Measurements from ENCODE around the gene FAM153A.
"Not testable (repeated sequence)": the region's sequence is repeated elsewhere in the genome, so short reads cannot be mapped to it uniquely, and the experiment has no call there.

The FAM153A gene

GRCh38 chr5:177689011-177689610, 93.6 kb downstream of the FAM153A start:
- H2AFZ ChIP-seq (ENCODE audit: low read length): peak overlapping the region; percentile 49
- not testable (repeated sequence) for H3K9ac ChIP-seq (ENCODE audit: low read depth, low read length, poor library complexity); H2BK12ac ChIP-seq (ENCODE audit: low read length); H3K4me3 ChIP-seq (ENCODE audit: low read length in 2 of 2); H3K9me3 ChIP-seq (replicated peaks in 1 of 2; ENCODE audit: control insufficient read depth in 2 of 2, insufficient read depth in 1 of 2, low read depth in 1 of 2, low read length in 2 of 2); H3K36me3 ChIP-seq (replicated peaks in 1 of 2; ENCODE audit: control insufficient read depth in 2 of 2, insufficient read depth in 2 of 2, low read length in 2 of 2); H2BK5ac ChIP-seq (ENCODE audit: low read length); H3K14ac ChIP-seq (ENCODE audit: low read length); H3K79me1 ChIP-seq (ENCODE audit: low read depth, low read length); H3K4me1 ChIP-seq (ENCODE audit: control insufficient read depth in 2 of 2, insufficient read depth in 1 of 2, low read depth in 1 of 2, low read length in 2 of 2); H3K18ac ChIP-seq (ENCODE audit: low read length); H3K4ac ChIP-seq (ENCODE audit: low read length); H4K91ac ChIP-seq (ENCODE audit: low read depth, low read length, poor library complexity); H2AK5ac ChIP-seq (ENCODE audit: low read depth, low read length); H2BK120ac ChIP-seq (ENCODE audit: low read depth, low read length); H3K23ac ChIP-seq (ENCODE audit: low read depth, low read length, poor library complexity); H2BK15ac ChIP-seq (ENCODE audit: low read length); H3K4me2 ChIP-seq (ENCODE audit: insufficient read depth, low read length, poor library complexity, severe bottlenecking); H3K27me3 ChIP-seq (ENCODE audit: control insufficient read depth in 3 of 3, insufficient read depth in 3 of 3, low read depth in 1 of 3, low read length in 3 of 3); H4K8ac ChIP-seq (ENCODE audit: low read depth, low read length); H3K27ac ChIP-seq (replicated peaks; ENCODE audit: low read length); DNase-seq (ENCODE audit: low spot score)
- WGBS, 2 donors (ENCODE audit: extremely low coverage in 2 of 2, insufficient read length in 2 of 2, insufficient replicate concordance in 1 of 2): no CpG with 5 or more reads among the region's 12 CpGs

- not testable (repeated sequence) for H3K4me1 ChIP-seq (ENCODE audit: control insufficient read depth in 2 of 2, insufficient read depth in 1 of 2, low read depth in 1 of 2, low read length in 2 of 2); H4K91ac ChIP-seq (ENCODE audit: low read depth, low read length, poor library complexity); DNase-seq (ENCODE audit: low spot score); H3K18ac ChIP-seq (ENCODE audit: low read length); H2BK120ac ChIP-seq (ENCODE audit: low read depth, low read length); H3K14ac ChIP-seq (ENCODE audit: low read length); H3K36me3 ChIP-seq (replicated peaks in 1 of 2; ENCODE audit: control insufficient read depth in 2 of 2, insufficient read depth in 2 of 2, low read length in 2 of 2); H3K9ac ChIP-seq (ENCODE audit: low read depth, low read length, poor library complexity); H4K8ac ChIP-seq (ENCODE audit: low read depth, low read length); H3K27ac ChIP-seq (replicated peaks; ENCODE audit: low read length); H2AK5ac ChIP-seq (ENCODE audit: low read depth, low read length); H3K4me2 ChIP-seq (ENCODE audit: insufficient read depth, low read length, poor library complexity, severe bottlenecking); H2BK15ac ChIP-seq (ENCODE audit: low read length); H3K4me3 ChIP-seq (ENCODE audit: low read length in 2 of 2); H2BK5ac ChIP-seq (ENCODE audit: low read length); H3K79me1 ChIP-seq (ENCODE audit: low read depth, low read length); H3K27me3 ChIP-seq (ENCODE audit: control insufficient read depth in 3 of 3, insufficient read depth in 3 of 3, low read depth in 1 of 3, low read length in 3 of 3); H3K9me3 ChIP-seq (replicated peaks in 1 of 2; ENCODE audit: control insufficient read depth in 2 of 2, insufficient read depth in 1 of 2, low read depth in 1 of 2, low read length in 2 of 2); H3K4ac ChIP-seq (ENCODE audit: low read length); H2AFZ ChIP-seq (ENCODE audit: low read length); H2BK12ac ChIP-seq (ENCODE audit: low read length); H3K23ac ChIP-seq (ENCODE audit: low read depth, low read length, poor library complexity)
- WGBS, 2 donors (ENCODE audit: extremely low coverage in 2 of 2, insufficient read length in 2 of 2, insufficient replicate concordance in 1 of 2): no CpG with 5 or more reads among the region's 32 CpGs
Observed at GRCh38 chr5:177688091-177688490, 94.6 kb downstream of the FAM153A start.

- no CpG with 5 or more reads among the region's 1 CpG for WGBS, 2 donors (ENCODE audit: extremely low coverage in 2 of 2, insufficient read length in 2 of 2, insufficient replicate concordance in 1 of 2)
- H2AK5ac ChIP-seq (ENCODE audit: low read depth, low read length); H2BK120ac ChIP-seq (ENCODE audit: low read depth, low read length): not testable (repeated sequence)
Observed at GRCh38 chr5:177681920-177682319, 100.8 kb downstream of the FAM153A start.

More at GRCh38 chr5:177681920-177682319, 100.8 kb downstream of the FAM153A start:
- H3K27me3 ChIP-seq (ENCODE audit: control insufficient read depth in 3 of 3, insufficient read depth in 3 of 3, low read depth in 1 of 3, low read length in 3 of 3); H3K9ac ChIP-seq (ENCODE audit: low read depth, low read length, poor library complexity); H3K36me3 ChIP-seq (replicated peaks in 1 of 2; ENCODE audit: control insufficient read depth in 2 of 2, insufficient read depth in 2 of 2, low read length in 2 of 2); H3K4me1 ChIP-seq (ENCODE audit: control insufficient read depth in 2 of 2, insufficient read depth in 1 of 2, low read depth in 1 of 2, low read length in 2 of 2); H3K23ac ChIP-seq (ENCODE audit: low read depth, low read length, poor library complexity); H3K4ac ChIP-seq (ENCODE audit: low read length); H3K27ac ChIP-seq (replicated peaks; ENCODE audit: low read length); H3K4me2 ChIP-seq (ENCODE audit: insufficient read depth, low read length, poor library complexity, severe bottlenecking); H2BK5ac ChIP-seq (ENCODE audit: low read length); H2BK12ac ChIP-seq (ENCODE audit: low read length); H2BK15ac ChIP-seq (ENCODE audit: low read length); H2AFZ ChIP-seq (ENCODE audit: low read length); DNase-seq (ENCODE audit: low spot score); H4K91ac ChIP-seq (ENCODE audit: low read depth, low read length, poor library complexity); H3K14ac ChIP-seq (ENCODE audit: low read length); H4K8ac ChIP-seq (ENCODE audit: low read depth, low read length); H3K4me3 ChIP-seq (ENCODE audit: low read length in 2 of 2); H3K9me3 ChIP-seq (replicated peaks in 1 of 2; ENCODE audit: control insufficient read depth in 2 of 2, insufficient read depth in 1 of 2, low read depth in 1 of 2, low read length in 2 of 2); H3K18ac ChIP-seq (ENCODE audit: low read length); H3K79me1 ChIP-seq (ENCODE audit: low read depth, low read length): not testable (repeated sequence)

Data from neuronal stem cell (in vitro differentiated cells).